Prostate gland (tissue), 2 donors: ENCODE results near the gene PANK4.
A peak's percentile ranks its signal among the peaks of the same experiment; 100 is the strongest.

Experiments
- CTCF ChIP-seq, 4 experiments: fragments of 200-600 bp in 2 of 4; fragments of 450-650 bp in 2 of 4; sonication (generic) in 2 of 4; IDR thresholded peaks; 1 replicate in 3 of 4; 2 replicates in 1 of 4; pipeline ENCODE4 v1.5.1; 2016 to 2019; ENCODE audit warnings: antibody characterized with exemption in 4 of 4, mild to moderate bottlenecking in 2 of 4, moderate library complexity in 2 of 4
- POLR2A ChIP-seq: fragments of 450-650 bp; IDR thresholded peaks from one replicate; pipeline ENCODE4 v1.6.1; 2016; ENCODE audit warnings: antibody characterized with exemption, mild to moderate bottlenecking

- TF ChIP-seq POLR2A (peak; percentile 73), CTCF (IDR thresholded peaks at IDR 0.05) (peak in 2 of 4 experiments; percentile 43 to 48)
Observed at GRCh38 chr1:2546515-2547209, 20.3 kb upstream of the PANK4 start.
